ENCODE data around the gene DEF6. TPM values are rescaled to one million over a fixed set of nuclear protein-coding genes. Genes with fewer than 3 reads are reported as not detected.
A peak's percentile ranks its signal among the peaks of the same experiment; 100 is the strongest.

DEF6 gene
- total RNA-seq, 1 experiment from 2014 or later, result 5.6 TPM

GRCh38 chr6:35363293-35363750 lies 65.7 kb downstream of the DEF6 start:
- Histone ChIP-seq H4K5ac (ENCODE audit: insufficient read length, low read depth, low read length) (no peak overlapping the region), H3K4me1 (ENCODE audit: insufficient read depth, low read length) (peaks cover 9% of the 10 kb centered on the region; the same call in 1 of the 2 replicates), H2BK15ac (ENCODE audit: low read depth, low read length) (no peak overlapping the region), H3K14ac (ENCODE audit: insufficient read depth, low read length) (peak overlapping the region; percentile 36; the same call in 1 of the 2 replicates), H2AK5ac (ENCODE audit: insufficient read length, low read length) (no peak overlapping the region), H4K91ac (ENCODE audit: insufficient read length, low read depth, low read length) (no peak overlapping the region), H2BK20ac (ENCODE audit: low read depth, low read length, poor library complexity, severe bottlenecking) (no peak overlapping the region), H3K79me2 (ENCODE audit: insufficient read depth, low read length) (no peaks in the 10 kb centered on the region), H4K8ac (replicated peaks; ENCODE audit: insufficient read length, low read depth, low read length) (no peak overlapping the region), H3T11ph (ENCODE audit: low read length) (no peak overlapping the region), H3K23me2 (ENCODE audit: insufficient read length, low read depth, low read length, poor library complexity, severe bottlenecking) (no peaks in the 10 kb centered on the region), H2BK12ac (ENCODE audit: insufficient read length, low read depth, low read length) (no peak overlapping the region), H3K27me3 (ENCODE audit: insufficient read depth, low read length) (no peaks in the 10 kb centered on the region), H2AFZ (ENCODE audit: low read length) (no peak overlapping the region), H3K9me3 (ENCODE audit: control insufficient read depth, low read depth, low read length) (no peaks in the 10 kb centered on the region), H3K9ac (ENCODE audit: extremely low read depth, insufficient read length, low read length) (no peak overlapping the region), H3K4ac (ENCODE audit: low read depth, low read length) (no peak overlapping the region), H3K4me2 (ENCODE audit: insufficient read depth, insufficient read length, low read length) (no peak overlapping the region), H3K18ac (ENCODE audit: insufficient read length, low read depth, low read length) (no peak overlapping the region), H2BK120ac (ENCODE audit: low read depth, low read length, poor library complexity, severe bottlenecking) (no peak overlapping the region), H3K79me1 (ENCODE audit: insufficient read depth, low read depth, low read length, poor library complexity, severe bottlenecking) (no peaks in the 10 kb centered on the region), H2BK5ac (ENCODE audit: insufficient read length, low read length) (no peak overlapping the region), H4K20me1 (ENCODE audit: control insufficient read depth, insufficient read depth, insufficient read length) (no peaks in the 10 kb centered on the region), H3K27ac (ENCODE audit: insufficient read length, low read depth, low read length) (no peak overlapping the region), H3K56ac (ENCODE audit: insufficient read length, low read depth, low read length) (no peak overlapping the region), H3K23ac (ENCODE audit: insufficient read length, low read depth, low read length) (no peak overlapping the region)
- H3K9me3 Mint-ChIP-seq, result no peaks in the 10 kb centered on the region
- peaks cover 0 to 2% (median 0%) of the 10 kb centered on the region in 3 experiments; a peak in 3 of 7 replicates for H3K36me3 Mint-ChIP-seq (ENCODE audit: insufficient read depth in 1 of 3, low read depth in 3 of 3)
- DNase-seq, result peak; percentile 50
- no CpG with 5 or more reads among the region's 10 CpGs for WGBS (ENCODE audit: extremely low coverage, insufficient read length, low lambda C conversion rate)
- TF ChIP-seq CTCF (conservative IDR thresholded peaks at IDR 0.05), result no peak
- peak overlapping the region; percentile 69 to 84 (median 78); a peak in 6 of 7 replicates for H3K27ac Mint-ChIP-seq
- H3K4me1 Mint-ChIP-seq, result peaks cover 36 to 38% of the 10 kb centered on the region in 2 experiments
- H3K4me3 Mint-ChIP-seq, result no peak overlapping the region; a peak in 1 of 5 replicates
- no peaks in the 10 kb centered on the region for H3K27me3 Mint-ChIP-seq (ENCODE audit: low read depth)
